HG02588 (cell line): ENCODE data around the gene ZBTB16.
A peak's percentile ranks its signal among the peaks of the same experiment; 100 is the strongest.

Experiments
- ATAC-seq: cut with Tn5 transposase; IDR thresholded peaks from one replicate; pipeline ENCODE4 v1.9.1; 2021; ENCODE audit warnings: mild to moderate bottlenecking, moderate library complexity; ENCODE audit not compliant: unreplicated experiment

Gene ZBTB16

DNA sequence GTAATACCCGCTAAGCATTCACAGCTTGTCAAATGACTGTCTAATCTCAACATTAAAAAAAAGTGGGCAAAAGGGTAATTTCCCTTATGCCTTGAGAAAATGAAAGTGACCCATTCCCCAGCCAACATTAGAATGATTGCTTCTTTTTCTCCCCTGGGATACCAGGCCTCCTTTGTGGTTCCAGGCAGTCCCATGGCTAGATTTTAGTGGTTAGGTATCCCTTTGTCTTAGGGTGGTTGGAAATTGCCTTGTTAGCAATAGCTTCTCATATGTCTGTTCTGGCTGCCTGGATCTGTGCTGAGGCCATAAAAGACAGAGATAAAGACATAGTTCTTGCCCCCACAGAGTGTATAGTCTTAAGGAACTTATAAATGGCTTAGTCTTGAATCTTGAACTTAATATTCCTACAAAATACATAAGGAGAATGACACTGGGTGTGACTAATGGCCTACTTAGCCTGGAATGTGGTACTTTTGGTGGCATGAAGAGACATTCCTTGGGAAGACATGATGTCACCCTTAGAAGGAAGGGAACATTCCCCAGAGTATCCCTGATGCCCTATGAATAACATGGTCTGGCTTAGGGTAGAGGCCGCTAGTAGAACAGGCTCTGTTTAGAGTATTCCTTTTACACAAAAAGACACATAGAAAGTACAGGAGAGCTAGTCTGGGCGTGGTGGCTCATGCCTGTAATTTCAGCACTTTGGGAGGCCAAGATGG lies 90.3 kb downstream of the ZBTB16 start:
- ATAC-seq, result no peak

GRCh38 chr11:114150671-114151070 lies 91.2 kb downstream of the ZBTB16 start:
- ATAC-seq, result no peak

DNA sequence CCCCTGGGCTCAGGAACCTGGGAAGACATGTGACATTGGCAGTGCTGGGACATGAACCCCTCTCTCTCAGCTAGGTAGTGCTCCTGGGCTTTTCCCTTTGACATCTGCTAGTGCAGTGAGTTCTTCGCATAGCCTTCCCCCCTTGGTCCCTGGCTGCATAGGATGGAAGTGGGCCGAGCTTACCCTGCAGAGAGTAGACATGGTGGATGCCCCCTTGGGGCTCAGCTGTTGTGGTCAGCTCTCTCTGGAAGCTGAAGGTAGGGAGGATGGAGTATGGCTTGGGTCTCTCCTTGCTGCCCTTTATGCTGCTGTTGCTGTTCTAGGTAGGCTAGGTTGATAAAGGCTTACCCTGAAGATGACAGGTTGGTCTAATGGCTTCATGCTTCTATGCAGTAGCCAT lies 92.1 kb downstream of the ZBTB16 start:
- no peak for ATAC-seq

DNA sequence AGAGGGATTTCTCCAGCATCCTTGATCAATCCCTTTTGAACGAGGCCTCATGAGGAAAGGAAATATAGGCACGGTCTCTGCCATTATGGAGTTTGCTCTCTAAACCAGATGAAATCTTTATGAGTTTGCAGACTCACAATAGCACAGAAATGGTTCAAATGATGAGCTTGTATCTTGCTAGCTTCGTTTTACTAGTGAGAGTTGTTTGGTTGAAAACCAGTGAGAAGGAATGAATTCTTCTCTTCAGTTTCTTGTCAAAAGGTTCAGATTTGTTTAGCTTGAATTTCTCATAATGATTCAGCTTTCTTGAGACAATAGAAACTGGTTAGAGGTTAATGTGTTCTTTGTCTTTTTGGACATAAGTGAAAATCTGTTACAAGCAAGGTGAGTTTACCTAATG lies 92.7 kb downstream of the ZBTB16 start:
- no peak for ATAC-seq

DNA sequence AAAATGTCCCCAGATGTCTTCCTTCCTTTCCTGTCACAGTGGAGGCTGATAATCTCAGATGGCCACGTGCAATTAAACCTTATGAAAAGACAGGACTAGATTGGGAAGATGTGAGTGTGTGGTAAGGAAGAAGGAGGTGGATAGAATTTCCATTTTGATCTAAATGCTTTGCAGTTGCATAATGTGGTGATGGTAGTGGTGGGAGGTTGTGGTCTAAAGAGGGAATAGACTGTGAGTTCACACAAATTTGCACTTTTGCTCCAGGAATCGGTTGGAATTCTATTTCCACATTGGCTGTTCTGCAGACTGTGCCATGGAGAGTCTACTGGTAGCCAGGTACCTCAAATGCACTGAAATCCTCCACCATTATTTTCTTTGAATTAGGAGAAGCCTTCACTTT lies 93.3 kb downstream of the ZBTB16 start:
- ATAC-seq, result no peak

- no peak for ATAC-seq
These were observed 93.7 kb downstream of the ZBTB16 start for GRCh38 chr11:114153224-114153623.

DNA sequence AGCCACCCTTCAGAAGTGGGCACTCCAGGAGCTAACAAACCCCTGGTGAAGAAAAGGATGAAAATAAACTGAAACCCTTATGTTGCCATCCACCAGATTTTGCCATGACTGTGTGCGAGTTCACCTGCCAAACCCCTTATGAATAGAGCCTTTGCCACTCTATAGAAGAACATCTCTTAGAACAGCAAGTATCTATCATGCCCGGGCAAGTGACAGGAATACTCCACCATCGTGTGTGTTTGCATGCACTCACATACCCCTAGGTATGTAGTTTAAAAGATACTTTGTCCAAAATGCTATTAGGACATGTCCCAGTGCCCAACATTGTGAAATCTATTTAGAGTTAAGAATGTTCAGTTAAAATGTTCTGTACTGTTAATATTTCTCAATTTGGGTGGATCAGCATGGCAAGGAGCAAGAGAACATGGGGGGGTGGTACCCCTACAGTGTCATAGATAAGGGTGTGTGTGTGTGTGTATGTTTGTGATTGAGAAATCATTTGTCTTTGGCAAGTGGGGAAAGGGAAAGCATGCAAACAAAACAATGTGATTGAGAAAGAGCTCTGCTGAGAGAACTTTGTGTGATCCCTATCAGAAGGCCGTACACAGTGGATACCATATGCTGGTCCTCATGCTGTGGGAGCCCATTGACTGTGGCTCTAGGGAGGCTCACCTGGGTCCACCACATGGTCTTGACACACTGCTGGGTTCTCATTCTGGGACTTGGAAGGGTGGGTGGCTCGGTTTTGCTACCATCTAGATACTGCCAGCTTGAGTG lies 94.9 kb downstream of the ZBTB16 start:
- ATAC-seq, result no peak

DNA sequence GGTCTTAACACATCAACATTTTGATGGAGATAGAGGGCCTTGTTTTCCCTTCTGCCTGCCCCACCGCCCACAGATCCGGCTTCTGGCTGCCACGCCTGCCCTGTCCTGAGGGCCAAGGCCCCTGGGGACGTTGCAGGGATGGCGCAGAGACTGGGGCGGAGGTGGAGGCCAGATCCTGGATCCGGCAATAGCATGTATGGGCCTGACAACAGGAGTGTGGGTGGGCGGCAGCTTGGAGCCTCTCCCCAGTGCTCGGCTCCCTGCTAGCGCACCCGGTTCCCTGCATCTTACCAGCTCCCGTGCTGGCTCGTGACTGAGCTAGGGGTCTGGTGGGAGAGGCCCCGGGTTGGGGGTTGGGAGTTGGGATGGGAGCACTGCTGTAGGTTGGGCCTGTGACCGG lies 95.6 kb downstream of the ZBTB16 start:
- no peak for ATAC-seq

GRCh38 chr11:114156131-114156581 lies 96.6 kb downstream of the ZBTB16 start:
- ATAC-seq, result no peak

DNA sequence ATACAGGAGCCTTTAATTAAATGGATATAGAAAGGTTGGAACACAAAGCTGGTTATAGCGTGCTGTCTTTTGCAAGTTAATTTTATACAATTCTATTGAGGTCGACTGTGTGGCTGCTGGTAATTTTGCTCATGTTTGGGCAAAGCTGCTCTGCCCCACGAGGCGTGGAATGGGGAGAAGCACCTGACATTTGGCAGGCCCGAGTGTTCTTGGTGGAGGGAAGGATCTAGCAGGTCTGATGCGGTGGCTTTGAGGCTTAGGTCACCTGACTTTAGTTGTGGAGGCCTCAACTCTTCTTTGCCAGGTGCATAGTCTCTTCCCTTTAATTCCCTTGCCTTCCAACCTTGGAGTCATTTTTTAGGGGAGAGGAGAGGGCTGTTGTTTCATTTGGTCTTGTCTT lies 97.3 kb downstream of the ZBTB16 start:
- ATAC-seq, result no peak

- no peak for ATAC-seq
These were observed 98.1 kb downstream of the ZBTB16 start for GRCh38 chr11:114157476-114158050.

GRCh38 chr11:114158421-114158820 lies 98.9 kb downstream of the ZBTB16 start:
- ATAC-seq, result no peak

- no peak for ATAC-seq
These were observed 99.4 kb downstream of the ZBTB16 start for GRCh38 chr11:114158886-114159285.

DNA sequence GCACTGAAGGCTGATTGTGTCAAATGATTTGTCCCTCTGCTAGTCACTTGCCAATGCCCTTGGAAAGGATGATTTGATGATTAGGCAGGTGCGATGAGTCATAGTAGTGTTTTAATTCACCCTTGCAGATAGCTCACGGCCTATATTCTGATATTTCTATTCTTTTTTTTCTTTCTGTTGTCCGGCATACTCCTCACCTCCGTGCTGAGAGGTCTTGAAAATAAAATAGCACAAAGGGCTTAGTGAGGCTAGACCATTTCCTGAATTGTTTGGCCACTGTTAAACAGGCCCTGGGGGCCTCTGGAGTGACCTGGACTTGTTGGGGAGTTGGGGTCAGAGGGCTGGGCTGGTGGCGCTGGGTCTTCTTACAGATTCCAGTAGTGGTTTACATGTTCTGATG lies 99.8 kb downstream of the ZBTB16 start:
- ATAC-seq, result no peak

- ATAC-seq, result peak; percentile 41
These were observed 100.5 kb downstream of the ZBTB16 start for GRCh38 chr11:114159802-114160632.

DNA sequence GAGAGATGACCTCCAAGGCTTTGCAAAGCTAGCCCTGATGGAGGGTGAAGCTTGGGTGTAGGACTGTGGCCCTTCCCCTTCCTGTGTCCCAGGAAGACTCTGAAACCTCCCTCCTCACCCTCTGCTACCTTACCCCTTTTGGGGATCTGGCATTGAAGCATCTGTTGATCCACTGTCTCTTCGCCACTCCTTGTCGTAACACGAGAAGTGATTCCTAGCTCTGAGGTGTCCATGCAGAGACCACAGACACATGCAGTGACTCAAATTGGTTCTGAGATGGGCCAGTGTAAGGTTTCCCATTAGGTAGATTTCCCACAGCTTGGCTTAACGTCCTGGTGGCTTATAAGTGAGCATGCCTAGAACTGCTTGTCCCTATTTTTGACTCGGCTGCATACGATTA lies 101.4 kb downstream of the ZBTB16 start:
- ATAC-seq, result no peak

GRCh38 chr11:114161486-114162250 lies 102.2 kb downstream of the ZBTB16 start:
- ATAC-seq, result no peak

GRCh38 chr11:114162719-114163123 lies 103.2 kb downstream of the ZBTB16 start:
- ATAC-seq, result no peak

DNA sequence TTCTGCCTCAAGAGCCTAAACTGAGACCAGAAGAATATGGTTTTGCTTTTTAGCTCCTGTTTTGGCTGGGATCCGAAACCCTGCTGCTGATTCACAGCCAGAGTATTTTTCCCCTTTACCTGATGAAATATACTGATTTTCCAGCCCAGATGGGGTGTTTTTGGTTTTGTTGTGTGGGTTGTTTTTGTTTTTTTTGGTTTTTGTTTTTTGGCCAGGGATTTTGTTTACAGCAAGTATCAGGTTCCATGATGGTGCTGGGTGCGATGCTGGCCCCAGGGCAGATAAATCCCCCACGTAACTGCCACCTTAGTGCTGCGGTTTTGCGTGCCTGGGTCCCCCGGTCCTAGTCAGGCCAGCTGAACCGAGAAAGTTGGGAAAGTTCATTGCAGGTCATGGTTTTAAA lies 103.7 kb downstream of the ZBTB16 start:
- no peak for ATAC-seq

- no peak for ATAC-seq
These were observed 104.4 kb downstream of the ZBTB16 start for GRCh38 chr11:114163830-114164401.
